Measurements from ENCODE around the gene RSPH3. TPM values are rescaled to one million over a fixed set of nuclear protein-coding genes. Genes with fewer than 3 reads are reported as not detected.

Gene RSPH3, protein sequence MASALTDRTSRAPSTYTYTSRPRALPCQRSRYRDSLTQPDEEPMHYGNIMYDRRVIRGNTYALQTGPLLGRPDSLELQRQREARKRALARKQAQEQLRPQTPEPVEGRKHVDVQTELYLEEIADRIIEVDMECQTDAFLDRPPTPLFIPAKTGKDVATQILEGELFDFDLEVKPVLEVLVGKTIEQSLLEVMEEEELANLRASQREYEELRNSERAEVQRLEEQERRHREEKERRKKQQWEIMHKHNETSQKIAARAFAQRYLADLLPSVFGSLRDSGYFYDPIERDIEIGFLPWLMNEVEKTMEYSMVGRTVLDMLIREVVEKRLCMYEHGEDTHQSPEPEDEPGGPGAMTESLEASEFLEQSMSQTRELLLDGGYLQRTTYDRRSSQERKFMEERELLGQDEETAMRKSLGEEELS
- 1 to 10 TPM; 6.5 to 9.3 TPM for total RNA-seq

- Mint-ChIP-seq H3K4me3 (peak within 1 kb of the TSS; percentile 82), H3K36me3 (ENCODE audit: low read depth) (peaks cover 1% of the 10 kb centered on the region), H3K27me3 (no peaks in the 10 kb centered on the region), H3K9me3 (ENCODE audit: low read depth) (no peaks in the 10 kb centered on the region), H3K4me1 (peaks cover 46% of the 10 kb centered on the region), H3K27ac (peak within 1 kb of the TSS; percentile 66)
- intact Hi-C loops (cut with DNase I, micrococcal nuclease): loop anchor here (1.0 to 5.0 kb wide), 13 partner anchors 8 to 355 kb away; partner anchors contain the start of genes DYNLT1 (in 1 of the 2), EZR (in 1 of the 2) and TAGAP (in 1 of the 2)
- DNase-seq (peak; percentile 97), ATAC-seq (peak; percentile 86)
- ChIA-PET CTCF (interaction anchor here (0.6 to 21.2 kb wide), 15 partner anchors 9 to 955 kb away, joined by 3 to 413 read pairs (median 4); partner anchors contain the start of gene TAGAP), POLR2A (interaction anchor here (0.5 to 1.7 kb wide), 6 partner anchors 18 to 134 kb away, joined by 3 to 6 read pairs (median 4); no protein-coding TSS in a partner anchor)
Measured at GRCh38 chr6:158999666-159000403, at the start of gene RSPH3. Gene RSPH3, minus strand, starts transcription at chr6:159000202. Its CDS starts 652 bp downstream, at chr6:158999550.

DNA sequence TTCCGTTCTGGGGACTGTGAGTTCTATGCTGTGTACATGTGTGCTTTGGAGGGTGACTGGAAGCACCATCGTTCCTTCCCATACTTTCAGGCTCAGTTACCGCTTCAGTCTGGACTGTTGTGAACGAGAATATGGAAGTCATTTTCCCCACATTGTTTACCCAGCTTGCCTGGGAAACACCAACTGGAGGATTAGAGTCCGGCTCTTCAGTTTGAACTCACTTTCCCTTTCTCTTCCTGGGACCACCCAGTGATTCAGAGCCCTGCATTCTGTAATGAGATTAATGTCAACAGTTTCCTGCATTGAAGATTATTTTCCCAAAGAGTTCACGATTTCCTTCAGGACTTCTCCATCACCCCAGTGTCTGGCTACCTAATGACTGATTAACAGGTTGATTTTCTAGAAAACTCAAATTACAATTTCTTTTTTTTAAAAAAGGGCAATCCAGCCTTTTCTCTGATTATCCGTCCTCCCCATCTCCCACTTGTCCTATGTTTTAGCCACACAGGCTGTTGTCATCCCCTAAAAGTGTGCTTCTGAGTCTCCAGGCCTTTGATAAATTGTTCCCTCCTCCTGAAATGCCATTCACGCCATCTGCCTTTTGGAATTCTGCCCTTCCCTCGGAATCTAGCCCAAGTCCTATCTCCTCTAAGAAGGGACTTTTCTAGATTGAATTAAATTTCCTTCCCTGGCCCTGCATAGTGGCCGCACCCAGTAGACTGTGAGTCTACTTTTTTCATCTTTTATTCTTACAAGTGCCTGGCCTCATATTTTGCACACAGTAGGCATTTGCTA lies 48.1 kb upstream of the RSPH3 start:
- ChIA-PET CTCF (interaction anchor here (0.7 kb wide), 1 partner anchor 8 kb away, joined by 5 read pairs; no protein-coding TSS in a partner anchor), POLR2A (no interaction called here)
- ATAC-seq (no peak), DNase-seq (no peak)
- intact Hi-C loops (cut with DNase I, micrococcal nuclease): loop anchor here in 1 of 2 experiments (10.0 kb wide), 1 partner anchor 647 kb away; the partner anchor contains the start of gene SOD2
- Mint-ChIP-seq H3K36me3 (ENCODE audit: low read depth) (peaks cover 15% of the 10 kb centered on the region), H3K4me1 (peaks cover 41% of the 10 kb centered on the region), H3K4me3 (peak overlapping the region; percentile 19), H3K27ac (peak overlapping the region; percentile 58), H3K9me3 (ENCODE audit: low read depth) (no peaks in the 10 kb centered on the region), H3K27me3 (no peaks in the 10 kb centered on the region)

DNA sequence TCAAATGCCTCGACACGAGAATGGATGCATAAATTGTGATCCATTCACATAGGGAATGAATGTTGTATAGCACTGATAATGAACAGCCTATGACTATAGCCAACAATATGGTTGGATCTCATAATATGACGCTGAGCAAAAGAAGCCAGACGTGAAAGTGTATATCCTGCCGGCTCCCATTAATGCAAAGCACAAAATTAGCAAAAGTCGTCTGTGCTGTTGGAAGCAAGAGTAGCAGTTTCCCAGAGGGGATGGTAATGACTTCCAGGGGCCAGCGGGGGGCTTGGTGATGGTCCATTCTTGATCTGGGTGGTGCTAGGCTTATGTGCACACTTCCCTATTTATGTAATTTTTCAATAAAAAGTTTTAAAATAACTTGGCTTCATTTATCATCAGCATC lies 45.8 kb upstream of the RSPH3 start:
- H3K36me3 Mint-ChIP-seq (ENCODE audit: low read depth): peaks cover 38% of the 10 kb centered on the region
- no peaks in the 10 kb centered on the region for H3K27me3 Mint-ChIP-seq
- H3K4me1 Mint-ChIP-seq: peaks cover 58% of the 10 kb centered on the region
- DNase-seq (no peak), ATAC-seq (no peak)
- intact Hi-C loops (cut with DNase I, micrococcal nuclease): loop anchor here (1.0 to 10.0 kb wide), 6 partner anchors 13 to 649 kb away; partner anchors contain the start of genes RSPH3 (in 1 of the 2) and SOD2 (in 1 of the 2)
- ChIA-PET POLR2A (no interaction called here), CTCF (interaction anchor here (1.8 to 11.9 kb wide), 3 partner anchors 11 to 58 kb away, joined by 12 to 330 read pairs (median 23); no protein-coding TSS in a partner anchor)
- H3K4me3 Mint-ChIP-seq: peak overlapping the region; percentile 87
- peak overlapping the region; percentile 97 for H3K27ac Mint-ChIP-seq
- no peaks in the 10 kb centered on the region for H3K9me3 Mint-ChIP-seq (ENCODE audit: low read depth)

GRCh38 chr6:159044899-159045727 lies 45.1 kb upstream of the RSPH3 start, which contains the start of gene TAGAP:
Gene TAGAP, minus strand, starts transcription at chr6:159044991. Its CDS starts 845 bp downstream, at chr6:159044146.
- Mint-ChIP-seq H3K27ac (peak within 1 kb of the TSS; percentile 97), H3K4me3 (peak within 1 kb of the TSS; percentile 87), H3K36me3 (ENCODE audit: low read depth) (peaks cover 45% of the 10 kb centered on the region), H3K4me1 (peaks cover 65% of the 10 kb centered on the region), H3K9me3 (ENCODE audit: low read depth) (no peaks in the 10 kb centered on the region), H3K27me3 (no peaks in the 10 kb centered on the region)
- intact Hi-C loops (cut with DNase I, micrococcal nuclease): loop anchor here (1.0 to 10.0 kb wide), 9 partner anchors 14 to 650 kb away; partner anchors contain the start of genes RSPH3 (in 1 of the 2) and SOD2 (in 1 of the 2)
- ATAC-seq (peak; percentile 89), DNase-seq (peak; percentile 91)
- ChIA-PET CTCF (interaction anchor here (0.6 to 11.9 kb wide), 16 partner anchors 11 to 225 kb away, joined by 3 to 330 read pairs (median 4); partner anchors contain the start of gene RSPH3), POLR2A (interaction anchor here (0.6 to 2.5 kb wide), 21 partner anchors 9 to 396 kb away, joined by 3 to 21 read pairs (median 5); partner anchors contain the start of gene SYTL3)

DNA sequence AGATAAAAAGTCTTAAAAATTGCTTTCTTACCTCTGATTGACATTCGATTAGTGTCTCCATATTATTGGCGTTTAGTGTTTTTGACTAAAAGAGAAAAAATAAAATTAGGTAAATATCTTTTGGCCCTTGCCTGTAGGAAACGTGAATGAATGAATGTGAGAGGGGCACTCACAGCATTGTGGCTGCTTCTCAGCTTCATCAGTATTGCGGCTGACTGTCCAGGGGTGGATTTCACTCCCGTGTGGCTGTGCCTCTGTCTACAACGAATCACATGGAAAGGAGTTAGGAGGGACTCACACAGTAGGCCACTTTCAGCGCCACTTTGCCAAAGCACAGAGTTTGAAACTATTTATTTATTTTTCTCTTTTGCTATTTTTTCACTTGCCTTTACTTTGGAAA lies 43.9 kb upstream of the RSPH3 start:
- Mint-ChIP-seq H3K27ac (peak overlapping the region; percentile 97), H3K4me1 (peaks cover 71% of the 10 kb centered on the region), H3K36me3 (ENCODE audit: low read depth) (peaks cover 57% of the 10 kb centered on the region), H3K4me3 (peak overlapping the region; percentile 87), H3K27me3 (no peaks in the 10 kb centered on the region), H3K9me3 (ENCODE audit: low read depth) (no peaks in the 10 kb centered on the region)
- intact Hi-C loops (cut with DNase I, micrococcal nuclease): loop anchor here (1.0 to 10.0 kb wide), 8 partner anchors 15 to 745 kb away; partner anchors contain the start of genes RSPH3 (in 1 of the 2), SOD2 (in 1 of the 2) and TCP1 (in 1 of the 2)
- POLR2A ChIA-PET: interaction anchor here (0.8 to 2.5 kb wide), 10 partner anchors 13 to 174 kb away, joined by 3 to 21 read pairs (median 6); partner anchors contain the start of gene RSPH3
- DNase-seq: no peak
- CTCF ChIA-PET: interaction anchor here (0.6 to 11.9 kb wide), 20 partner anchors 8 to 1991 kb away, joined by 3 to 330 read pairs (median 5); partner anchors contain the start of gene RSPH3
- ATAC-seq: no peak

DNA sequence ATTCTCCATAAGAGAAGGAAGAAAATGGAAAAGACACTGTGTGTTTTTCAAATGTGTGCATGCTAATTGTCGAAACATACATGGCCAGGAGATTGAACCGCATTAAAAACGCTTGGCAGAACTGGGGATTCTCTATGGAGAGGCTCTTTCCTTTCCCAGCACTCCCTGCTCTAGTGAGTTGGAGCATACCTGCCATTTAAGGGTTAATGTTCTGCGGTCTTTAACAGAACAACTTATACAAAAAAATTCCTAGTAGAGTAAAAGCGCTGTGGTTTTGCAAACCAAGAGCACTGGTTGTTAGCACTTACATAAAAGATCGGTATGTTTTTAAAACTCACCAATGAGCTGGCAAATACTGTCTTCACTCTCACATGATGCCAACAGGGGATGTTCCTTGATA lies 43.2 kb upstream of the RSPH3 start:
- Mint-ChIP-seq H3K36me3 (ENCODE audit: low read depth) (peaks cover 63% of the 10 kb centered on the region), H3K9me3 (ENCODE audit: low read depth) (no peaks in the 10 kb centered on the region), H3K4me1 (peaks cover 71% of the 10 kb centered on the region), H3K4me3 (peak overlapping the region; percentile 87), H3K27me3 (no peaks in the 10 kb centered on the region), H3K27ac (peak overlapping the region; percentile 97)
- ATAC-seq (no peak), DNase-seq (no peak)
- intact Hi-C loops (cut with DNase I, micrococcal nuclease): loop anchor here (2.0 to 10.0 kb wide), 5 partner anchors 34 to 746 kb away; partner anchors contain the start of genes SOD2 (in 1 of the 2) and TCP1 (in 1 of the 2)
- POLR2A ChIA-PET: interaction anchor here (0.8 to 2.5 kb wide), 4 partner anchors 25 to 64 kb away, joined by 3 to 21 read pairs (median 4); partner anchors contain the start of gene RSPH3
- CTCF ChIA-PET: interaction anchor here (0.5 to 11.9 kb wide), 23 partner anchors 9 to 1990 kb away, joined by 3 to 330 read pairs (median 6); partner anchors contain the start of gene RSPH3

DNA sequence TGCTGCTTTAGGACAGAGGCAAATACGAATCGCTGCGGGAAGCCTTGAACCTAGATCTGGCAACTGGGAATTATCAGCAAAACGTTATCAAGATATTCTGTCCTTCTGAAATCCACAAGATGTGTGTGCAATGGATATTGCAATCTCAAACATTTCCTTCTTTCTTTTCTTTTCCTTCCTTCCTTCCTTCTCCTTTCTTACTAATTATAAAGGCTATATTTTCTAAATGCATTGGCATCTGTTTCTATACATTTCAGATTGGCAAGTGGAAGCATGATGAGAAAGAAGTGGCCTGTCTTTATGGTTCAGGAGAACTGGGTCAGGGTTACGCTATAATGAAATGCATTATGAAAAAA lies 42.8 kb upstream of the RSPH3 start:
- ATAC-seq (no peak), DNase-seq (no peak)
- Mint-ChIP-seq H3K27ac (peak overlapping the region; percentile 97), H3K36me3 (ENCODE audit: low read depth) (peaks cover 68% of the 10 kb centered on the region), H3K4me1 (peaks cover 71% of the 10 kb centered on the region), H3K4me3 (peak overlapping the region; percentile 87), H3K27me3 (no peaks in the 10 kb centered on the region), H3K9me3 (ENCODE audit: low read depth) (no peaks in the 10 kb centered on the region)
- intact Hi-C loops (cut with DNase I, micrococcal nuclease): loop anchor here (1.0 to 10.0 kb wide), 9 partner anchors 34 to 746 kb away; partner anchors contain the start of genes RSPH3 (in 1 of the 2), SOD2 (in 1 of the 2) and TCP1 (in 1 of the 2)
- POLR2A ChIA-PET: interaction anchor here (0.7 to 2.5 kb wide), 4 partner anchors 25 to 53 kb away, joined by 3 to 21 read pairs (median 4); partner anchors contain the start of gene RSPH3
- CTCF ChIA-PET: interaction anchor here (0.5 to 11.9 kb wide), 19 partner anchors 9 to 92 kb away, joined by 3 to 330 read pairs (median 5); partner anchors contain the start of gene RSPH3

- H3K9me3 Mint-ChIP-seq (ENCODE audit: low read depth): no peaks in the 10 kb centered on the region
- peaks cover 71% of the 10 kb centered on the region for H3K4me1 Mint-ChIP-seq
- no peaks in the 10 kb centered on the region for H3K27me3 Mint-ChIP-seq
- ATAC-seq (peak; percentile 39), DNase-seq (peak; percentile 84)
- CTCF ChIA-PET: interaction anchor here (0.5 to 11.9 kb wide), 23 partner anchors 8 to 92 kb away, joined by 3 to 330 read pairs (median 5); partner anchors contain the start of gene RSPH3
- POLR2A ChIA-PET: interaction anchor here (0.7 to 2.0 kb wide), 5 partner anchors 20 to 65 kb away, joined by 3 to 7 read pairs (median 4); partner anchors contain the start of gene RSPH3
- peak overlapping the region; percentile 87 for H3K4me3 Mint-ChIP-seq
- H3K36me3 Mint-ChIP-seq (ENCODE audit: low read depth): peaks cover 74% of the 10 kb centered on the region
- intact Hi-C loops (cut with DNase I, micrococcal nuclease): loop anchor here (1.0 to 10.0 kb wide), 9 partner anchors 33 to 747 kb away; partner anchors contain the start of genes RSPH3 (in 1 of the 2), SOD2 (in 1 of the 2) and TCP1 (in 1 of the 2)
- H3K27ac Mint-ChIP-seq: peak overlapping the region; percentile 97
Measured at GRCh38 chr6:159042003-159042825, 42.2 kb upstream of the RSPH3 start.

Measured in activated CD4-positive, alpha-beta T cell treated with anti-CD3 and anti-CD28 coated beads for 36 hours (primary cell).